GM18861 (cell line): ENCODE measurements around the gene TRABD2B.

Experiments
- ATAC-seq: cut with Tn5 transposase; IDR thresholded peaks from one replicate; pipeline ENCODE4 v1.9.1; 2021; ENCODE audit not compliant: unreplicated experiment

The TRABD2B gene

GRCh38 chr1:47711848-47712492, 285.2 kb downstream of the TRABD2B start:
- no peak for ATAC-seq

GRCh38 chr1:47711184-47711847, 285.9 kb downstream of the TRABD2B start:
- ATAC-seq, result no peak
